Kidney glomerular epithelial cell (primary cell): ENCODE data around the gene SOD1.

Experiments used
- DNase-seq: peaks from one replicate; lab custom pipeline; 2025; lab: John Stamatoyannopoulos, UW

Gene SOD1

GRCh38 chr21:31682620-31683019 is 23.1 kb downstream of the SOD1 start:
- no peak for DNase-seq

DNA sequence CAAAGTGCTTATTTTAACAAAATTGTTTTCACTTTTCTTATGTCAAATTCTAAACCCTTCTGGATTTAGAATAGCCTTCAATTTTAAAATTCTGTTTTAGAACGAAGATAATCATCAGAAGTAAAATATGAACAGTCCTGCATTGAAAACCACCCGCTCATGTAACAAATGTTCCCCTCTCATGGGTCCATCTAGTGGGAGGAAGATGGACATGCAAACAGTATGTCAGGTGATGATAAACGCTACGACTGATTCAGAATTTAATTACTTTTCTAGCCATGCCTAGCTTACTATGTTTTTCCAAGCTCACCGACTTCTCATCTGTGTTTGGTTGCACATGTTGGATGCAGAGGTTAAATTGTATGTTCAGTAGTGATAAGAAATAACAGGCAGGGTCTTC is 23.5 kb downstream of the SOD1 start:
- no peak for DNase-seq

- no peak for DNase-seq
Measured at GRCh38 chr21:31684918-31685317, 25.4 kb downstream of the SOD1 start.

DNA sequence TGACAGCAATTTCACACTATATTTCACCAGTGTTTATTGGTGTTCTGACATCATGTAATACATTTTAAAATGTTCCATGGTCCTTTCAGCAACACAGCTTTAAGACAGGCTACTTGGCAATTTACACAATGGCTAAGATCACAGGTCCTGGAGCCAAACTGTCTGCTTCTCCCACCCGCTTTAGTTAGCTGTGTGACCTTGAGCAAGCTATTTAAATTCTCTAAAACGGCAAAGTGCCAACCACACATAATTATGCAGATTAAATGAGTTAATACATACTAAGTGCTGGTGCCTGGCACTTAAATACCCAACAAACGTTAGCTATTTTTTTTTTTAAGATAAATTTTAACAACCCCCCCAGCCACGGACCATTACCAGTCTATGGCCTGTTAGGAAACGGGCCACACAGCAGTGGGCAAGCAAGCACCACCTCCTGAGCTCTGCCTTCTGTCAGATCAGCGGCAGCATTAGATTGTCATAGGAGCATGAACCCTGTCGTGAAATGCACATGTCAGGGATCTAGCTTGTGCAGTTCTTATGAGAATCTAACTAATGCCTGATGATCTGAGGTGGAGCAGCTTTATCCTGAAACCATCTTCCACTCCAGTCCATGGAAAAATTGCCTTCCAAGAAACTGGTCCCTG is 26.9 kb downstream of the SOD1 start:
- no peak for DNase-seq

DNA sequence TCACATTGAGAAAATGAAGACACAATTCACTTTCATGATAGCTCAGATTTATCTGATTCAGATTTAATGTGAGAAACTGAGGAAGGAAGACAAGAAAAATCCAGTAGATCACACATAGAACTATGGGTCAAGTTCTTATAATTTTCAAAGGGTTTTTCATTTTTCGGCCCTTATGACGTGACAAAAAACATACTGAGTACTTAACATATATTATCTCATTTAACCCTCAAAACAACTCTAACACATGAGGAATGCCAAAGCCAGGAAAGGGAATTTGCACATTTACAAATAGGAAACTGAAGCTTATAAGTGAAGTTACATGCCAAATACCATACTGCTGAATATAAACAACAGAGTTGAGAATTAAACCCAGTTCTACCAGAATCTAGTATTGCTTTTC is 27.6 kb downstream of the SOD1 start:
- DNase-seq = no peak

- DNase-seq = no peak
Measured at GRCh38 chr21:31688603-31689368, 29.3 kb downstream of the SOD1 start.

DNA sequence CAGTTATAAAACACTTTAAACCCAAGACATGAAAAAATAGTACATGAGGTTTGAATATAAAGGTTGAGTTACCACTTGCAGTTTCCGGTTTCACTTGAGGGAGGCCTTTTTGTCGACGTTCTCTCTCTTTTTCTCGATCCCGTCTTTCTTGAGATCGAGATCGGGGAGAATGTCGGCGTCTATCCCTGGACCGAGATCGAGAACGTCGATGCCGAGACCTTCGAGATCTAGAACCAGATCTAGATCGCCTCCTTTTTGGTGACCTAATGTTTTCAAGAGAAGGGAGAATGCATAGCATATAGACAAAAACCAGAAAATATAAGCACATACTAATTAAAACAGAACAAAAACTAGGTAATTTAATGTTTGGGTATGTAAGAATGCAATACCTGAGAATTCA is 33.7 kb downstream of the SOD1 start:
- DNase-seq = no peak

GRCh38 chr21:31696424-31696823 is 36.9 kb downstream of the SOD1 start:
- DNase-seq = no peak

GRCh38 chr21:31698461-31698860 is 39.0 kb downstream of the SOD1 start:
- DNase-seq = no peak

GRCh38 chr21:31700040-31700439 is 40.5 kb downstream of the SOD1 start:
- DNase-seq = no peak

- DNase-seq = no peak
Measured at GRCh38 chr21:31706562-31706961, 47.1 kb downstream of the SOD1 start.

GRCh38 chr21:31707499-31707898 is 48.0 kb downstream of the SOD1 start:
- DNase-seq = no peak

- no peak for DNase-seq
Measured at GRCh38 chr21:31708541-31708940, 49.0 kb downstream of the SOD1 start.

- no peak for DNase-seq
Measured at GRCh38 chr21:31710586-31710985, 51.1 kb downstream of the SOD1 start.

GRCh38 chr21:31711326-31711725 is 51.8 kb downstream of the SOD1 start:
- no peak for DNase-seq

DNA sequence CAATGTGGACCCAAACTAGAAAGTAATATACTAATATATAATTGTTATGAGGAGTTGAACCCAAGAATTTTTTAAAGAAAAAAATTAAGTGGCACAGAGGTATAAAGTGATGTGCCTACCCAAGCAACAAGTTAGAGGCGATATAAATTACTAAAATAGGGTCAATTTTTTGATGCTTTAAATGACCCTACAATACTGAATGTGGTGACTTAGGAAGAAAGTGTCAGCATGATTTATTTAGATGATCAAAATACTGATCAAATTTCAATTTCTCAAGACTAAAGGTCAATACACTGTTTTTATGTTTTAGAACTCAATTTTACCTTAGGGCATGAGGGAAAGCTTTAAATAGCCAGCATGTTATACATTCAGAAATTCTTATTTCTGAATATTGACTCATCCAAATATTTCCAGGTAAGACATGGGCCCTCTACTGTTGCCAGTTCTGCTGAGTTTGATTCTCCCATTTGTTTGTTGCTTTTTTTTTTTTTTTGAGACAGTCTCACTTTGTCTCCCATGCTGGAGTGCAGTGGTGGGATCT is 52.3 kb downstream of the SOD1 start:
- DNase-seq = no peak

DNA sequence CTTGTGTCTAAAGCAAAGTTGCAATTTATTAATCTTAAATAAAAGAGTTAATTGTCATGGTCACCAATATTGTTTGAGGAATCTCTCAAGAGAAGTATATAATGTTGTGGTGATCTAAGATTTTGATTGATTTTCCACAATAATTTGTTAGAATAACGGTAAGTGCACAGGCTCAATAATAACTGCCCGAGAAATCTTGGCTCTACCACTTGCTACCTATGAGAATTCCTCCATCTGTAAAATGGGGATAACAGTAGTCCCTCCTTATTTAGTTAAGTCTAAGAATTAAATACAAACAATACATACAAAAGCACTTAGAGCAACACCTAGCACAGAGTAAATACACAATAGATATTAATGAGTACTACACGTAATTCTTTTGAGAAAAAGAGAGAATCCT is 53.6 kb downstream of the SOD1 start:
- DNase-seq = no peak

DNA sequence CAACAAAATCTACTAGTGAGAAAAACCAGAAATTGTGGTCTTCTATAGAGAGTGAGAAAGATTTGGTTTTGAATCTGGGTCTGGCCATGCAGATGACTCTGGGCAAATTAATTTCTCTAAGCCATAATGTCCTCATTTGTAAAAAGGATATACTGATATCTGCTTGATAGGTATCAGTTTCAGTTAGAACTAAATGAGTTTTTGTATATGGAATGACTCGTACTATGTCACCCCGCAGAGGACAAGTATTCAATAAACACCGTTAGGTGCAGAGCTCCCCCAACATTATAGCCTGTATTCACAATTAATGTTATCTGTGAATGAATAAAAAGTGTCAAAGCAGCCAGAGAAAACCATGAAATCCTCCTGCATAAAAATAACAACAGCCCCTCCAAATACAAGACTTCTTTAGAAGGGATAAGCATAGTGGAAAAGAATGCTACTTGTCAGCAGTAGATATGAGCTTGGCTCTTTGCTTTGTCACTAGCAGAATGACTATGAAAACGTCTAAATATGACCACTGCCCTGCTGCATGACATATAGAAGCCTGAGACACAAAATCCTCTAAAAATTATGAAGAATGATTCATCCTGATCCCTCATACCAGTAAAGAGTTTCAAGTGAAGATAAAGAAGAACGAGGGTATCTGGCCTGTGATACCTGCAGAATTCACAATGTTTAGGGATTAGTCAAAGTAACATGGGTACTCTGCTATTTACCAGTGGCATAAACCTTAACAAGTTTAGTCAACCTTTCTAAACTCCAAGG is 54.7 kb downstream of the SOD1 start:
- DNase-seq = no peak

DNA sequence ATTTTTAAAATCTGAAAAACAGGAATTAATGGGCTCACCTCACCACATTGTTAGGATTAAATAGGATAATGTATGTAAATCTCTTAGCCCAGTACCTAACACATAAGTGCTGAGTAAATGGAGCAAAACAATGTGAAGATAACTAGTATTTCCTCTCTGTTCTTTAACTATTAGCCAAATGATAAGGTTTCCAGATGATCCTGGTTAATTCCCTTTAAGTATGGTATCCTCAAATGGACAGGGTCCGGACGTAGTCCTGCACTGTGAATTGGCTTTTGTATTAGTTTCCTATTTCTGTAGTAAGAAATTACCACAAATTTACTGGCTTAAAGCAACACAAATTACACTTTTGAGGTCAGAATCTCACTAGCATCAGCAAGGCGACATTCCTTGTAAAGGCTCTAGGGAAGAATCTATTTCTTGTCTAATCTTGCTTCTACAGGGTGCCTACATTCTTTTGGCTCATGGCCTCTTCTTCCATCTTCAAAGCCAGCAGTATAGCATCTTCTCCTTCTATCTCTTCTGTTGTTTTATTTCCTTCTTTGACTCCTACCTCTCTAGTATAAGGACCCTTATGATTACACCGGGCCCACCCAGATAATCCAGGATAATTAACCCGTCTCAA is 55.4 kb downstream of the SOD1 start:
- no peak for DNase-seq

GRCh38 chr21:31716106-31716505 is 56.6 kb downstream of the SOD1 start:
- DNase-seq = no peak
